Body of pancreas (tissue), 4 donors: ENCODE data around the gene KNTC1.

Source experiments
- CTCF ChIP-seq, 7 experiments: fragments of 450-650 bp in 4 of 7; fragments of 200-600 bp in 3 of 7; sonication (generic) in 3 of 7; IDR thresholded peaks; one replicate each; pipeline ENCODE4 v1.5.1; 2016 to 2019; ENCODE audit warnings: antibody characterized with exemption in 7 of 7
- POLR2A ChIP-seq, 3 donors: fragments of 450-650 bp; IDR thresholded peaks; one replicate each; pipeline ENCODE4 v1.6.1; 2016; ENCODE audit warnings: antibody characterized with exemption in 3 of 3, mild to moderate bottlenecking in 2 of 3

DNA sequence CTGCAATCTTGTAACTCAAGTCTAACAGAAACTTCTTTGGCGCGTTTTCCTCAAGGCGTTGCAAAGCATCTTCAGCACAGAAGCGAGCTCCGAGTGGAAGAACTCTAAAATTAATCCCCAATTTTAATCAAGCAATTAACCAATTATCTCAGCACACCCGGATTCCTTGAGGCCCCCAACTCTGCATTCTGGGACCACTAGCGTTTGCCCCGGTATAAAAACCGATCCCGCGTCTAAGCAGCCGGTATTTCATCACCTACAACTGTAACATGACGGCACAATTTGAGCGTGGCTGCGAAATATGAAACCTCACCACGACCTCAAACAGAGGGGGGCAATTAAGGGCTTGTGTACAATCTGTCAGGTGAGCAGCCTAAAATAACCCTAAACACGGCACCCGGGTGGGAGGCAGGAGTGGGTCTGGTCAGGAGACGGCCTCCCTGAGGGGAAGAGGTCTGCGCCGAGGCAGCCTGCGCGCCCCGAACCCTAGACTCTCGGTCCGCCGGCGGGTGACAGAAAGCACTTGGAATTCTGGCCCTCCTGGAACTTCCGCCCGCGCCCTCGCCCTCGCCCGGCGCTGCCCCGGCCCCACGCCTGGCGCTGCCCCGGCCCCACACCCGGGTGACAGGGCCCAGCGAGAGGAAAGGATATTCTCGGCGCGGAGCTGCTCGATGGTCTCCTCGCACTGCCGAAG, 26.9 kb upstream of the KNTC1 start:
- no peak for TF ChIP-seq CTCF (IDR thresholded peaks at IDR 0.05)
- no peak for TF ChIP-seq POLR2A (IDR thresholded peaks at IDR 0.05)
